DND-41 (cell line): ENCODE data around the gene INSIG2.

Experiments
- ATAC-seq: fragments of 200-7000 bp; cut with Tn5 transposase; 3 replicates; pipeline ENCODE4 v1.9.1; 2021; ENCODE audit warnings: low read depth; ENCODE audit not compliant: insufficient read depth
- DNase-seq: peaks from one replicate; pipeline ENCODE4 v3.0.0-alpha.2; 2020
- H2AFZ ChIP-seq: 2 replicates; pipeline ENCODE4 v1.6.0; 2012; ENCODE audit warnings: low read depth, low read length
- H3K27ac ChIP-seq: 2 replicates; pipeline ENCODE4 v1.5.1; 2012; ENCODE audit warnings: low read length, inconsistent platforms
- H3K27me3 ChIP-seq: fragments of 200-600 bp; sonication (generic); 2 replicates; pipeline ENCODE4 v1.6.0; 2012; ENCODE audit warnings: low read length, mild to moderate bottlenecking, inconsistent platforms; ENCODE audit not compliant: insufficient read depth, poor library complexity
- H3K36me3 ChIP-seq: 2 replicates; pipeline ENCODE4 v1.5.1; 2012; ENCODE audit warnings: low read length, inconsistent platforms; ENCODE audit not compliant: insufficient read depth
- H3K4me1 ChIP-seq: 2 replicates; pipeline ENCODE4 v1.5.1; 2012; ENCODE audit warnings: mild to moderate bottlenecking, low read length; ENCODE audit not compliant: insufficient read depth
- H3K4me2 ChIP-seq: 2 replicates; pipeline ENCODE4 v1.6.0; 2012; ENCODE audit warnings: mild to moderate bottlenecking, moderate library complexity, low read length, inconsistent platforms; ENCODE audit not compliant: insufficient read depth
- H3K4me3 ChIP-seq, 2 experiments: fragments of 200-600 bp in 1 of 2; shearing (Covaris generic) in 1 of 2; 2 replicates each; pipeline ENCODE4 v1.5.1; 2012 to 2016; ENCODE audit warnings: inconsistent platforms in 2 of 2, low read length in 2 of 2, mild to moderate bottlenecking in 2 of 2, low read depth in 1 of 2, moderate library complexity in 1 of 2
- H3K79me2 ChIP-seq: 2 replicates; pipeline ENCODE4 v1.6.0; 2012; ENCODE audit warnings: low read length, inconsistent platforms; ENCODE audit not compliant: insufficient read depth
- H3K9ac ChIP-seq: 2 replicates; pipeline ENCODE4 v1.6.0; 2012; ENCODE audit warnings: low read depth, mild to moderate bottlenecking, inconsistent platforms, low read length, moderate library complexity
- H3K9me3 ChIP-seq: 2 replicates; pipeline ENCODE4 v1.5.1; 2012; ENCODE audit warnings: low read length, moderate library complexity, mild to moderate bottlenecking, inconsistent platforms; ENCODE audit not compliant: insufficient read depth, severe bottlenecking
- H4K20me1 ChIP-seq: 2 replicates; pipeline ENCODE4 v1.6.0; 2012; ENCODE audit warnings: low read length; ENCODE audit not compliant: insufficient read depth
- CTCF ChIP-seq: IDR thresholded peaks from 2 replicates; pipeline ENCODE4 v1.5.1; 2012; ENCODE audit warnings: borderline replicate concordance, low read length, moderate library complexity, mild to moderate bottlenecking; ENCODE audit not compliant: poor library complexity, severe bottlenecking; ENCODE audit errors: extremely low read depth
- EZH2 ChIP-seq: IDR thresholded peaks from 3 replicates; pipeline ENCODE4 v1.6.1; 2012; ENCODE audit warnings: borderline replicate concordance, low read depth, mild to moderate bottlenecking, moderate library complexity, low read length, inconsistent platforms; ENCODE audit not compliant: severe bottlenecking

INSIG2 gene

GRCh38 chr2:118056165-118056534 is 32.1 kb upstream of the INSIG2 start:
- Histone ChIP-seq H3K4me2 (no peak overlapping the region), H3K36me3 (no peaks in the 10 kb centered on the region), H3K9me3 (no peaks in the 10 kb centered on the region), H2AFZ (no peak overlapping the region), H3K4me3 (no peak overlapping the region), H3K9ac (no peak overlapping the region), H3K4me1 (no peaks in the 10 kb centered on the region), H3K27ac (no peak overlapping the region), H3K27me3 (peaks cover 5% of the 10 kb centered on the region), H3K79me2 (no peaks in the 10 kb centered on the region), H4K20me1 (no peaks in the 10 kb centered on the region)
- no peak for ATAC-seq
- DNase-seq = no peak
- TF ChIP-seq EZH2 (no peak), CTCF (no peak)

GRCh38 chr2:118056801-118057200 is 31.5 kb upstream of the INSIG2 start:
- Histone ChIP-seq H3K4me1 (no peaks in the 10 kb centered on the region), H4K20me1 (no peaks in the 10 kb centered on the region), H3K9ac (no peak overlapping the region), H3K79me2 (no peaks in the 10 kb centered on the region), H2AFZ (no peak overlapping the region), H3K9me3 (no peaks in the 10 kb centered on the region), H3K4me3 (no peak overlapping the region), H3K4me2 (no peak overlapping the region), H3K36me3 (no peaks in the 10 kb centered on the region), H3K27me3 (peaks cover 5% of the 10 kb centered on the region), H3K27ac (no peak overlapping the region)
- ATAC-seq (no peak), DNase-seq (no peak)
- TF ChIP-seq CTCF (no peak), EZH2 (no peak)

- DNase-seq (no peak), ATAC-seq (no peak)
- no peaks in the 10 kb centered on the region for H3K9me3 ChIP-seq
- H3K27ac ChIP-seq = no peak overlapping the region
- H3K36me3 ChIP-seq = no peaks in the 10 kb centered on the region
- H3K27me3 ChIP-seq = peaks cover 10% of the 10 kb centered on the region
- H3K9ac ChIP-seq = no peak overlapping the region
- TF ChIP-seq CTCF (no peak), EZH2 (no peak)
- no peak overlapping the region for H3K4me3 ChIP-seq
- H3K4me1 ChIP-seq = no peaks in the 10 kb centered on the region
- no peaks in the 10 kb centered on the region for H3K79me2 ChIP-seq
- H3K4me2 ChIP-seq = no peak overlapping the region
- no peak overlapping the region for H2AFZ ChIP-seq
- H4K20me1 ChIP-seq = no peaks in the 10 kb centered on the region
Observed at GRCh38 chr2:118058951-118059350, 29.3 kb upstream of the INSIG2 start.

- Histone ChIP-seq H3K27me3 (peaks cover 10% of the 10 kb centered on the region), H3K4me3 (no peak overlapping the region), H3K4me2 (no peak overlapping the region), H3K9me3 (no peaks in the 10 kb centered on the region), H2AFZ (no peak overlapping the region), H3K27ac (no peak overlapping the region), H3K4me1 (no peaks in the 10 kb centered on the region), H4K20me1 (no peaks in the 10 kb centered on the region), H3K36me3 (no peaks in the 10 kb centered on the region), H3K79me2 (no peaks in the 10 kb centered on the region), H3K9ac (no peak overlapping the region)
- TF ChIP-seq EZH2 (no peak), CTCF (no peak)
- DNase-seq = peak; percentile 5
- ATAC-seq = peak; percentile 31; the same call in 1 of the 3 replicates
Observed at GRCh38 chr2:118059919-118060478, 28.3 kb upstream of the INSIG2 start.
